ENCODE results near the gene CERS6.

- TF ChIP-seq CTCF (conservative IDR thresholded peaks at IDR 0.05) (no peak), ZFX (IDR thresholded peaks at IDR 0.05) (no peak)
Measured at GRCh38 chr2:168742258-168742932, 286.3 kb downstream of the CERS6 start.
